ENCODE results near the gene DLGAP1. TPM values are rescaled to one million over a fixed set of nuclear protein-coding genes. Genes with fewer than 3 reads are reported as not detected.

DLGAP1 gene
- total and polyA plus RNA-seq, 9 donors = 2.0 to 42.7 (median 3.8) TPM

- TF ChIP-seq POLR2A (IDR thresholded peaks at IDR 0.05) (no peak), CTCF (IDR thresholded peaks at IDR 0.05) (no peak), EP300 (IDR thresholded peaks at IDR 0.05) (no peak)
- H3K27ac ChIP-seq = no peak overlapping the region
- intact Hi-C loops (cut with DNase I) = no loop called here
- no peaks in the 10 kb centered on the region for H3K9me3 ChIP-seq
- DNase-seq = no peak
- H3K4me3 ChIP-seq = no peak overlapping the region
- no peaks in the 10 kb centered on the region for H3K27me3 ChIP-seq
- WGBS, 3 donors = 26 to 29% (median 27%) methylated on average over 3 of the region's 3 CpGs
- no peaks in the 10 kb centered on the region for H3K4me1 ChIP-seq (ENCODE audit: insufficient read depth)
- no peaks in the 10 kb centered on the region for H3K36me3 ChIP-seq
These were observed 563.9 kb downstream of the DLGAP1 start for GRCh38 chr18:3891245-3891644.

GRCh38 chr18:3889803-3890202, 565.3 kb downstream of the DLGAP1 start:
- Histone ChIP-seq H3K9me3 (no peaks in the 10 kb centered on the region), H3K27me3 (no peaks in the 10 kb centered on the region), H3K36me3 (no peaks in the 10 kb centered on the region), H3K27ac (no peak overlapping the region), H3K4me1 (ENCODE audit: insufficient read depth) (no peaks in the 10 kb centered on the region), H3K4me3 (no peak overlapping the region)
- DNase-seq = peak in 2 of 5 donors; percentile 16 to 39
- intact Hi-C loops (cut with DNase I) = no loop called here
- no peak for TF ChIP-seq EP300 (IDR thresholded peaks at IDR 0.05)
- WGBS, 3 donors = 64 to 83% (median 75%) methylated on average over 3 of the region's 3 CpGs

GRCh38 chr18:3889121-3889520, 566.0 kb downstream of the DLGAP1 start:
- 77 to 82% (median 79%) methylated on average over 1 of the region's 1 CpG for whole genome bisulfite sequencing, 3 donors
- Histone ChIP-seq H3K27me3 (no peaks in the 10 kb centered on the region), H3K4me3 (no peak overlapping the region), H3K27ac (no peak overlapping the region), H3K9me3 (no peaks in the 10 kb centered on the region), H3K4me1 (ENCODE audit: insufficient read depth) (no peaks in the 10 kb centered on the region), H3K36me3 (no peaks in the 10 kb centered on the region)
- DNase-seq = no peak
- TF ChIP-seq POLR2A (IDR thresholded peaks at IDR 0.05) = no peak
- no peak for TF ChIP-seq EP300 (IDR thresholded peaks at IDR 0.05)
- TF ChIP-seq CTCF (IDR thresholded peaks at IDR 0.05) = no peak
- intact Hi-C loops (cut with DNase I) = no loop called here

- Histone ChIP-seq H3K4me3 (no peak overlapping the region), H3K4me1 (ENCODE audit: insufficient read depth) (no peaks in the 10 kb centered on the region), H3K27me3 (no peaks in the 10 kb centered on the region), H3K9me3 (no peaks in the 10 kb centered on the region), H3K36me3 (no peaks in the 10 kb centered on the region), H3K27ac (no peak overlapping the region)
- WGBS, 3 donors = 61 to 65% (median 64%) methylated on average over 10 of the region's 10 CpGs
- no peak for DNase-seq
- TF ChIP-seq CTCF (IDR thresholded peaks at IDR 0.05) = no peak
- TF ChIP-seq EP300 (IDR thresholded peaks at IDR 0.05) = no peak
- no peak for TF ChIP-seq POLR2A (IDR thresholded peaks at IDR 0.05)
- intact Hi-C loops (cut with DNase I) = no loop called here
These were observed 568.4 kb downstream of the DLGAP1 start for GRCh38 chr18:3886575-3887322.

GRCh38 chr18:3885209-3885792, 569.8 kb downstream of the DLGAP1 start:
- DNase-seq = no peak
- no peak for TF ChIP-seq POLR2A (IDR thresholded peaks at IDR 0.05)
- TF ChIP-seq CTCF (IDR thresholded peaks at IDR 0.05) = no peak
- TF ChIP-seq EP300 (IDR thresholded peaks at IDR 0.05) = no peak
- Histone ChIP-seq H3K36me3 (no peaks in the 10 kb centered on the region), H3K27me3 (no peaks in the 10 kb centered on the region), H3K4me3 (no peak overlapping the region), H3K27ac (no peak overlapping the region), H3K4me1 (ENCODE audit: insufficient read depth) (no peaks in the 10 kb centered on the region), H3K9me3 (no peaks in the 10 kb centered on the region)
- intact Hi-C loops (cut with DNase I) = no loop called here
- 72 to 73% (median 72%) methylated on average over 2 of the region's 2 CpGs for WGBS, 3 donors
